NB4 (cell line): ENCODE data around the gene GSX1.
A peak's percentile ranks its signal among the peaks of the same experiment; 100 is the strongest.

Source experiments
- DNase-seq: peaks from one replicate; pipeline ENCODE4 v3.0.0; 2010; ENCODE audit warnings: low read depth
- H3K4me3 ChIP-seq: one replicate; pipeline ENCODE4 v1.5.1; 2011; ENCODE audit warnings: mild to moderate bottlenecking, low read depth, low read length, moderate library complexity
- MYC ChIP-seq: IDR thresholded peaks from 2 replicates; pipeline ENCODE4 v1.6.1; 2011; ENCODE audit warnings: low read depth, low read length
- POLR2A ChIP-seq: IDR thresholded peaks from 2 replicates; pipeline ENCODE4 v1.6.1; 2011; ENCODE audit warnings: mild to moderate bottlenecking; ENCODE audit not compliant: insufficient read length; ENCODE audit errors: extremely low read depth
- TF ChIP-seq, protein P1 (sequence below): IDR thresholded peaks from 2 replicates; pipeline ENCODE4 v1.6.1; 2011; ENCODE audit warnings: low read depth, low read length
- TF ChIP-seq, protein P2 (sequence below): IDR thresholded peaks from one replicate; pipeline ENCODE4 v1.5.1; 2012; ENCODE audit warnings: low read depth, low read length

The GSX1 gene

DNA sequence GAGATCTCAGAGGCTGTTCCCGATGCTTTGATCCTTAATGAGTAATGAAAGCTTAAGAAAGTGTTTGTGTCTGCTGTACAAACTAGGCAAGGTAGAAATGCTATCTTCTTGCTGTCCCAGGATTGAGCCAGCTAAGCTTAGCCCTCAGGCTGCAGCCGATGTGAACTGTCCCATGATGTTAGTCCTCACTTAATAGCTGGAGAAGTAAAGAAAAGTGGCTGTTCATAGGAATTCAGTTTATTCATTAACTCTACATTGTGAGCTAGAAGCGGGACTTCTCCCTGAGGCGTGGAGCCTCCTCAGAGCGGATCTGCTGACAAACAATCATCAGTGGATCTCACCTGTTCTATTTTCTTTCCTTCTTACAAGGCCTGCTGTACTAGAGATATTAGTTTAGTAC lies 10.1 kb upstream of the GSX1 start:
- H3K4me3 ChIP-seq: no peak overlapping the region
- TF ChIP-seq MYC (no peak), POLR2A (no peak)
- TF ChIP-seq, protein P1, sequence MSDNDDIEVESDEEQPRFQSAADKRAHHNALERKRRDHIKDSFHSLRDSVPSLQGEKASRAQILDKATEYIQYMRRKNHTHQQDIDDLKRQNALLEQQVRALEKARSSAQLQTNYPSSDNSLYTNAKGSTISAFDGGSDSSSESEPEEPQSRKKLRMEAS: no peak
- TF ChIP-seq, protein P2, sequence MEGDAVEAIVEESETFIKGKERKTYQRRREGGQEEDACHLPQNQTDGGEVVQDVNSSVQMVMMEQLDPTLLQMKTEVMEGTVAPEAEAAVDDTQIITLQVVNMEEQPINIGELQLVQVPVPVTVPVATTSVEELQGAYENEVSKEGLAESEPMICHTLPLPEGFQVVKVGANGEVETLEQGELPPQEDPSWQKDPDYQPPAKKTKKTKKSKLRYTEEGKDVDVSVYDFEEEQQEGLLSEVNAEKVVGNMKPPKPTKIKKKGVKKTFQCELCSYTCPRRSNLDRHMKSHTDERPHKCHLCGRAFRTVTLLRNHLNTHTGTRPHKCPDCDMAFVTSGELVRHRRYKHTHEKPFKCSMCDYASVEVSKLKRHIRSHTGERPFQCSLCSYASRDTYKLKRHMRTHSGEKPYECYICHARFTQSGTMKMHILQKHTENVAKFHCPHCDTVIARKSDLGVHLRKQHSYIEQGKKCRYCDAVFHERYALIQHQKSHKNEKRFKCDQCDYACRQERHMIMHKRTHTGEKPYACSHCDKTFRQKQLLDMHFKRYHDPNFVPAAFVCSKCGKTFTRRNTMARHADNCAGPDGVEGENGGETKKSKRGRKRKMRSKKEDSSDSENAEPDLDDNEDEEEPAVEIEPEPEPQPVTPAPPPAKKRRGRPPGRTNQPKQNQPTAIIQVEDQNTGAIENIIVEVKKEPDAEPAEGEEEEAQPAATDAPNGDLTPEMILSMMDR: no peak
- no peak for DNase-seq

DNA sequence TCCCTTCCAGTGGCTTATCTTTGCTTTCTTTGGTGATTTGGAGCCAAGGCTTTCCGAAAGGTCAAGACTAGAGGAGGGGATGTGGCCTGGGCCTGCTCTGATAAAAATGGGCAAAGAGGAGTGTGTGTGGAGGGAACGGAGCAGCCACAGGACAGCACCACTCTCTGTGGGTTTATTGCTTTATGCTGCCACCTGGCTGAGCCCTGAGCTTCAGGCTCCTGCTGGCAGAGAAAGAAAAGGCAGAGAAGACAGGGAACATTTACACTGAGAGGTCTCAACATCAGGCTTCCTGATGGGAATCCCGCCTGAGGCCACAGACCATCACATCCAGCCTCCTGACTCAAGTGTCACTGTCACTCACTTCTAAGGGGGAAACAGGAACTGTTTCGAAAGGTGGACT lies 9.2 kb upstream of the GSX1 start:
- DNase-seq: no peak

DNA sequence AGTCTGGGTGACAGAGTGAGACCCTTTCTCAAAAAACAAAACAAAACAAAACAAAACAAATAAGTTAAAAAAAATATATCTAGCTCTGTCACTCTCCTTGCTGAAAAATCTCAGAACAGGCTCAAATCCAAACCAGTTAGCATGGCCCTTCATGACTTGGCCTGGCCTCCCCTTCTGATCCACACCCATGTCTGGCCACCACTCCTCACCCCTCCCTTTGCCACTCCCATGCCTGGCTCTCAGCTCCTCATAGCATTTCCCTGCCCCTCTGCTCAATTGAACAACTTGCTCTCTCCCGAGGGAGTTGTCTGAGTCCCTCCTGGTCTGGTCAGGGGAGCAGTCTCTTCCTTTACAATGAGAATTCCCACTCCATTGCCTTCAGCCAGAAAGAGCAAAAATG lies 4.0 kb upstream of the GSX1 start:
- DNase-seq: no peak
- TF ChIP-seq POLR2A: no peak
- TF ChIP-seq MYC: no peak
- TF ChIP-seq, protein P1: no peak
- TF ChIP-seq, protein P2: no peak
- no peak overlapping the region for H3K4me3 ChIP-seq

More for the DNA sequence above, 9.2 kb upstream of the GSX1 start:
- H3K4me3 ChIP-seq: no peak overlapping the region
- TF ChIP-seq, protein P2: no peak
- no peak for TF ChIP-seq POLR2A
- TF ChIP-seq MYC: no peak
- TF ChIP-seq, protein P1: no peak

DNA sequence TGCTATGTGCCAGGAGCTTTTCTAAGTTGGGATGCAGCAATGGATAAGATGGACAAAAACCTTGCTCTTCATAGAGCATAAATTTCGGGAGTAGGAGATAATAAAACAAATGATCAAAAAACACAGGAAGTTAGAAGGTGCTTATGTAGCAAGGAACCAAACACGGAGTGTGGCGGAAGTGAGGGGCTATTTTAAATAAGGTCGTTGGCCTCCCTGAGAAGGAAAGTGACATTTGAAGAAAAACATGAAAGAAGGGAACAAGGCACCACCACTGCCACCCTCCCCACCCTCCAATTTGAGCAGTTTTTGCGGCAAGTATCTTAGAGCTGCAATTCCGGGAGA lies 3.2 kb upstream of the GSX1 start:
- no peak for DNase-seq
- no peak for TF ChIP-seq POLR2A
- TF ChIP-seq, protein P2: no peak
- TF ChIP-seq, protein P1: no peak
- no peak overlapping the region for H3K4me3 ChIP-seq

DNA sequence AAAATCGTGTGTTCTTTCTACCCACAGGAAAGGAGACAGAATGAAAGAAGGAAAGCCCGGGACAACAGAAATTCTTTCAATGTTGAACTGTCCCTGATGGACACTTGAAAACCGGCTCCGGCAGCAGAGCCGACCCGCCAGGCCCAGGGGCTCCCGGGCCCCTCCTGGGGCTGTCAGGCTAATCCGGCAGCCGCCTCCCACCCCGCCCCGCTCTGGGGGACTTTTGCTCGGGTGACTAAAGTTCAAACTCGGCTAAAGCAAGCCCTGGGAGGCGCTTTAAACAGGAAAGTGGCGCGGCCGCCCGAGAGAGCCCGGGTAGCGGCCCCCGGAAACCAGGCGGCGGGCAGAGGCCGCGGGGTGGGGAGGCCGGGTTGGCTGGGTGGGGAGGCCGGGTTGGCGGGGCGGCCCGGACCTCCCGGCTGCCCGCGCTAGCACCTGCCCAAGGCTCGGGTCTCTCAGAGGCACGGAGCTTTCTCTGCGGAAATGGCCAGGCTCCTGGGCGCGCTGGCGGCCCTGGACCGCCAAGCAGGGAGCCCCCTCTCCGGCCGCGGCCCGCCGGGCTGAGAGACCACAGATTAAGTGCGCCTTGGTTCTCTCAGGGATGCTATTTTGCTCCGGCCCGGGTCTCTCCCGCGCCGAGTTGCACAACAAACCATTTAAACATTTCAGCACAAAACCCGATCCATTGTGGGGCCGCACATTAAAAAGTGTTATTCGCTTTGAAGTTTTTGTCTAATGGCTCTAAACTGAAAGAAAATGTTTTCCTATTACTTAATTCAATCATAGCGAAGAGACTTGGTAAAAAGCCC lies 2.6 kb upstream of the GSX1 start:
- peak; percentile 19 for DNase-seq
- no peak overlapping the region for H3K4me3 ChIP-seq
- no peak for TF ChIP-seq POLR2A
- TF ChIP-seq, protein P2: no peak
- TF ChIP-seq MYC: no peak
- TF ChIP-seq, protein P1: no peak
